Natural killer cell treated with Interleukin-12 subunit alpha and Interleukin-12 subunit beta and Interleukin-15 and Interleukin-18, amount 100 ng/mL, for 72 hours (primary cell): ENCODE data around the gene CDC42SE2. TPM values are rescaled to one million over a fixed set of nuclear protein-coding genes. Genes with fewer than 3 reads are reported as not detected.
"Not testable (repeated sequence)": the region's sequence is repeated elsewhere in the genome, so short reads cannot be mapped to it uniquely, and the experiment has no call there.

ENCODE experiments used
- ATAC-seq, 2 donors: fragments of 150-1000 bp; cut with Tn5 transposase in 1 of 2; sonication (Bioruptor Pico), chemical (Tn5 transposase) in 1 of 2; 2 replicates each; pipeline ENCODE4 v1.10.0; 2021
- DNase-seq: peaks from one replicate; pipeline ENCODE4 v3.0.0; 2022; ENCODE audit warnings: low spot score
- H3K27ac Mint-ChIP-seq, 2 donors: 1 replicate in 1 of 2; 2 replicates in 1 of 2; pipeline ENCODE4 v1.8.0; 2022; ENCODE audit warnings: mixed read lengths in 2 of 2, mild to moderate bottlenecking in 1 of 2, moderate library complexity in 1 of 2
- H3K27me3 Mint-ChIP-seq, 2 donors: 1 replicate in 1 of 2; 2 replicates in 1 of 2; pipeline ENCODE4 v1.8.0; 2022; ENCODE audit warnings: mixed read lengths in 2 of 2
- H3K36me3 Mint-ChIP-seq: one replicate; pipeline ENCODE4 v1.8.0; 2022; ENCODE audit warnings: mixed read lengths
- H3K4me1 Mint-ChIP-seq, 2 donors: 1 replicate in 1 of 2; 2 replicates in 1 of 2; pipeline ENCODE4 v1.8.0; 2022; ENCODE audit warnings: low read depth in 2 of 2, mixed read lengths in 2 of 2, mild to moderate bottlenecking in 1 of 2
- H3K4me3 Mint-ChIP-seq: one replicate; pipeline ENCODE4 v1.8.0; 2022; ENCODE audit warnings: mixed read lengths
- H3K9me3 Mint-ChIP-seq: 2 replicates; pipeline ENCODE4 v1.8.0; 2022; ENCODE audit warnings: mixed read lengths
- total RNA-seq, 2 donors: library from RNA; stranded (reverse); gene quantifications; one replicate each; pipeline ENCODE4 v1.2.3, GENCODE V29; 2022

Gene CDC42SE2
- total RNA-seq, 2 donors from 2014 or later: 78.2 to 120 TPM

- DNase-seq (no peak), ATAC-seq (no peak)
- no peaks in the 10 kb centered on the region for H3K27me3 Mint-ChIP-seq
- no peaks in the 10 kb centered on the region for H3K9me3 Mint-ChIP-seq
- H3K4me3 Mint-ChIP-seq: peak overlapping the region; percentile 10
- peaks cover 20% of the 10 kb centered on the region for H3K36me3 Mint-ChIP-seq
- H3K27ac Mint-ChIP-seq: peak overlapping the region; percentile 71 to 91
- peaks cover 41 to 72% of the 10 kb centered on the region in 2 donors for H3K4me1 Mint-ChIP-seq
Measured at GRCh38 chr5:131323378-131323777, 59.5 kb downstream of the CDC42SE2 start.

GRCh38 chr5:131324303-131324702 is 60.5 kb downstream of the CDC42SE2 start:
- H3K9me3 Mint-ChIP-seq: no peaks in the 10 kb centered on the region
- DNase-seq (no peak), ATAC-seq (no peak)
- H3K27me3 Mint-ChIP-seq: no peaks in the 10 kb centered on the region
- peaks cover 23% of the 10 kb centered on the region for H3K36me3 Mint-ChIP-seq
- peaks cover 49 to 81% of the 10 kb centered on the region in 2 donors for H3K4me1 Mint-ChIP-seq
- H3K4me3 Mint-ChIP-seq: no peak overlapping the region
- peak overlapping the region; percentile 26 to 71 for H3K27ac Mint-ChIP-seq

- peak overlapping the region; percentile 5 for H3K4me3 Mint-ChIP-seq
- H3K27ac Mint-ChIP-seq: peak overlapping the region; percentile 49 to 53
- no peaks in the 10 kb centered on the region for H3K27me3 Mint-ChIP-seq
- H3K4me1 Mint-ChIP-seq: peaks cover 51 to 56% of the 10 kb centered on the region in 2 donors
- no peaks in the 10 kb centered on the region for H3K9me3 Mint-ChIP-seq
- H3K36me3 Mint-ChIP-seq: peaks cover 12% of the 10 kb centered on the region
- ATAC-seq (peak in 1 of 2 donors; percentile 67), DNase-seq (no peak)
Measured at GRCh38 chr5:131328536-131329285, 64.9 kb downstream of the CDC42SE2 start.

- Mint-ChIP-seq H3K4me1 (peaks cover 53 to 56% of the 10 kb centered on the region in 2 donors), H3K27me3 (no peaks in the 10 kb centered on the region), H3K27ac (peak overlapping the region; percentile 49 to 53), H3K36me3 (peaks cover 12% of the 10 kb centered on the region), H3K9me3 (no peaks in the 10 kb centered on the region), H3K4me3 (no peak overlapping the region)
- DNase-seq (no peak), ATAC-seq (no peak)
Measured at GRCh38 chr5:131329286-131329560, 65.4 kb downstream of the CDC42SE2 start.

GRCh38 chr5:131330031-131330430 is 66.2 kb downstream of the CDC42SE2 start:
- Mint-ChIP-seq H3K4me1 (peaks cover 57 to 60% of the 10 kb centered on the region in 2 donors), H3K27me3 (no peaks in the 10 kb centered on the region), H3K4me3 (no peak overlapping the region), H3K9me3 (no peaks in the 10 kb centered on the region), H3K36me3 (peaks cover 16% of the 10 kb centered on the region), H3K27ac (peak overlapping the region in 1 of 2 donors; percentile 63)
- DNase-seq (no peak), ATAC-seq (no peak)

- Mint-ChIP-seq H3K36me3 (peaks cover 19% of the 10 kb centered on the region), H3K4me3 (peak overlapping the region; percentile 26), H3K27ac (peak overlapping the region in 1 of 2 donors; percentile 5), H3K4me1 (peaks cover 64 to 72% of the 10 kb centered on the region in 2 donors)
- H3K9me3 Mint-ChIP-seq, ATAC-seq, H3K27me3 Mint-ChIP-seq, DNase-seq: not testable (repeated sequence)
Measured at GRCh38 chr5:131335756-131336155, 71.9 kb downstream of the CDC42SE2 start.

- H3K27me3 Mint-ChIP-seq, DNase-seq, H3K9me3 Mint-ChIP-seq, ATAC-seq: not testable (repeated sequence)
- peak overlapping the region; percentile 47 to 67 for H3K27ac Mint-ChIP-seq
- H3K4me3 Mint-ChIP-seq: peak overlapping the region; percentile 80
- peaks cover 29% of the 10 kb centered on the region for H3K36me3 Mint-ChIP-seq
- H3K4me1 Mint-ChIP-seq: peaks cover 74 to 80% of the 10 kb centered on the region in 2 donors
Measured at GRCh38 chr5:131336801-131337200, 72.9 kb downstream of the CDC42SE2 start.

GRCh38 chr5:131337240-131338050 is 73.6 kb downstream of the CDC42SE2 start:
- peaks cover 74 to 75% of the 10 kb centered on the region in 2 donors for H3K4me1 Mint-ChIP-seq
- H3K9me3 Mint-ChIP-seq, ATAC-seq, DNase-seq, H3K27me3 Mint-ChIP-seq: not testable (repeated sequence)
- H3K4me3 Mint-ChIP-seq: peak overlapping the region; percentile 80
- peaks cover 29% of the 10 kb centered on the region for H3K36me3 Mint-ChIP-seq
- peak overlapping the region; percentile 67 to 85 for H3K27ac Mint-ChIP-seq

- ATAC-seq (peak in 1 of 2 donors; percentile 46), DNase-seq (no peak)
- peaks cover 3% of the 10 kb centered on the region for H3K9me3 Mint-ChIP-seq
- no peaks in the 10 kb centered on the region for H3K27me3 Mint-ChIP-seq
- H3K4me3 Mint-ChIP-seq: peak overlapping the region; percentile 34
- H3K4me1 Mint-ChIP-seq: peaks cover 74 to 78% of the 10 kb centered on the region in 2 donors
- peak overlapping the region; percentile 67 to 85 for H3K27ac Mint-ChIP-seq
- peaks cover 32% of the 10 kb centered on the region for H3K36me3 Mint-ChIP-seq
Measured at GRCh38 chr5:131338051-131338453, 74.2 kb downstream of the CDC42SE2 start.

- H3K4me1 Mint-ChIP-seq: peaks cover 66 to 69% of the 10 kb centered on the region in 2 donors
- not testable (repeated sequence) for ATAC-seq, H3K4me3 Mint-ChIP-seq, DNase-seq, H3K9me3 Mint-ChIP-seq, H3K27me3 Mint-ChIP-seq
- peak overlapping the region in 1 of 2 donors; percentile 55 for H3K27ac Mint-ChIP-seq
- peaks cover 62% of the 10 kb centered on the region for H3K36me3 Mint-ChIP-seq
Measured at GRCh38 chr5:131344288-131344687, 80.4 kb downstream of the CDC42SE2 start.

- DNase-seq, H3K9me3 Mint-ChIP-seq, ATAC-seq, H3K4me3 Mint-ChIP-seq, H3K27me3 Mint-ChIP-seq: not testable (repeated sequence)
- Mint-ChIP-seq H3K27ac (peak overlapping the region; percentile 55 to 77), H3K36me3 (peaks cover 57% of the 10 kb centered on the region), H3K4me1 (peaks cover 58 to 61% of the 10 kb centered on the region in 2 donors)
Measured at GRCh38 chr5:131346204-131346603, 82.4 kb downstream of the CDC42SE2 start.

- H3K4me1 Mint-ChIP-seq: peaks cover 28 to 45% of the 10 kb centered on the region in 2 donors
- no peaks in the 10 kb centered on the region for H3K9me3 Mint-ChIP-seq
- H3K4me3 Mint-ChIP-seq: no peak overlapping the region
- no peaks in the 10 kb centered on the region for H3K36me3 Mint-ChIP-seq
- ATAC-seq (no peak), DNase-seq (no peak)
- H3K27me3 Mint-ChIP-seq: no peaks in the 10 kb centered on the region
- no peak overlapping the region for H3K27ac Mint-ChIP-seq
Measured at GRCh38 chr5:131353991-131354390, 90.1 kb downstream of the CDC42SE2 start.

GRCh38 chr5:131355971-131356528 is 92.2 kb downstream of the CDC42SE2 start:
- H3K36me3 Mint-ChIP-seq: no peaks in the 10 kb centered on the region
- peaks cover 33 to 48% of the 10 kb centered on the region in 2 donors for H3K4me1 Mint-ChIP-seq
- H3K27me3 Mint-ChIP-seq: no peaks in the 10 kb centered on the region
- no peak for DNase-seq
- H3K9me3 Mint-ChIP-seq: no peaks in the 10 kb centered on the region
- peak overlapping the region; percentile 88 to 89 for H3K27ac Mint-ChIP-seq
- peak overlapping the region; percentile 81 for H3K4me3 Mint-ChIP-seq
- ATAC-seq: no peak
